ENCODE data around the gene CNTF. TPM values are rescaled to one million over a fixed set of nuclear protein-coding genes. Genes with fewer than 3 reads are reported as not detected.

Gene CNTF
- total RNA-seq, 1 donor = 1.4 TPM

GRCh38 chr11:58649623-58650022 lies 27.2 kb downstream of the CNTF start:
- no peak overlapping the region for H3K4me2 ChIP-seq (ENCODE audit: insufficient read depth, low read length)
- H3K4me1 ChIP-seq (ENCODE audit: insufficient read depth, low read length) = no peaks in the 10 kb centered on the region
- H3K4me3 ChIP-seq (ENCODE audit: insufficient read depth, low read length) = no peak overlapping the region
- no peak for DNase-seq (ENCODE audit: insufficient read length, low spot score, missing footprints)
- no peaks in the 10 kb centered on the region for H3K36me3 ChIP-seq (ENCODE audit: insufficient read depth, low read length)
- no peak overlapping the region for H2AFZ ChIP-seq (ENCODE audit: low read length)
- H3K27me3 ChIP-seq (ENCODE audit: insufficient read depth, low read length) = no peaks in the 10 kb centered on the region
- H3K27ac ChIP-seq (ENCODE audit: low read depth, low read length) = no peak overlapping the region
- H3K79me2 ChIP-seq (ENCODE audit: insufficient read depth, low read length) = no peaks in the 10 kb centered on the region
- no peaks in the 10 kb centered on the region for H4K20me1 ChIP-seq (ENCODE audit: insufficient read depth, low read length)
- no peak for TF ChIP-seq CTCF (IDR thresholded peaks at IDR 0.05; ENCODE audit: extremely low read depth, low read depth, low read length)
- peaks cover 4% of the 10 kb centered on the region for H3K9me3 ChIP-seq (ENCODE audit: low read depth, low read length)

- Histone ChIP-seq H3K4me2 (ENCODE audit: insufficient read depth, low read length) (no peak overlapping the region), H3K9me3 (ENCODE audit: low read depth, low read length) (no peaks in the 10 kb centered on the region), H3K4me3 (ENCODE audit: insufficient read depth, low read length) (no peak overlapping the region), H3K36me3 (ENCODE audit: insufficient read depth, low read length) (no peaks in the 10 kb centered on the region), H3K79me2 (ENCODE audit: insufficient read depth, low read length) (no peaks in the 10 kb centered on the region), H2AFZ (ENCODE audit: low read length) (no peak overlapping the region), H3K27ac (ENCODE audit: low read depth, low read length) (no peak overlapping the region), H4K20me1 (ENCODE audit: insufficient read depth, low read length) (no peaks in the 10 kb centered on the region), H3K4me1 (ENCODE audit: insufficient read depth, low read length) (no peaks in the 10 kb centered on the region), H3K27me3 (ENCODE audit: insufficient read depth, low read length) (no peaks in the 10 kb centered on the region)
- DNase-seq (ENCODE audit: insufficient read length, low spot score, missing footprints) = no peak
- no peak for TF ChIP-seq CTCF (IDR thresholded peaks at IDR 0.05; ENCODE audit: extremely low read depth, low read depth, low read length)
These were observed 28.0 kb downstream of the CNTF start for GRCh38 chr11:58650496-58650895.

GRCh38 chr11:58652726-58653280 lies 30.3 kb downstream of the CNTF start:
- no peak for TF ChIP-seq CTCF (IDR thresholded peaks at IDR 0.05; ENCODE audit: extremely low read depth, low read depth, low read length)
- H3K4me1 ChIP-seq (ENCODE audit: insufficient read depth, low read length) = no peaks in the 10 kb centered on the region

GRCh38 chr11:58654079-58654907 lies 31.8 kb downstream of the CNTF start:
- no peaks in the 10 kb centered on the region for H3K27me3 ChIP-seq (ENCODE audit: insufficient read depth, low read length)
- H3K4me1 ChIP-seq (ENCODE audit: insufficient read depth, low read length) = no peaks in the 10 kb centered on the region
- H3K27ac ChIP-seq (ENCODE audit: low read depth, low read length) = no peak overlapping the region
- H3K4me2 ChIP-seq (ENCODE audit: insufficient read depth, low read length) = no peak overlapping the region
- H2AFZ ChIP-seq (ENCODE audit: low read length) = no peak overlapping the region
- no peaks in the 10 kb centered on the region for H4K20me1 ChIP-seq (ENCODE audit: insufficient read depth, low read length)
- TF ChIP-seq CTCF (IDR thresholded peaks at IDR 0.05; ENCODE audit: extremely low read depth, low read depth, low read length) = peak; percentile 99
- no peaks in the 10 kb centered on the region for H3K9me3 ChIP-seq (ENCODE audit: low read depth, low read length)
- H3K79me2 ChIP-seq (ENCODE audit: insufficient read depth, low read length) = no peaks in the 10 kb centered on the region
- no peak overlapping the region for H3K4me3 ChIP-seq (ENCODE audit: insufficient read depth, low read length)
- peak; percentile 92 for DNase-seq (ENCODE audit: insufficient read length, low spot score, missing footprints)
- no peaks in the 10 kb centered on the region for H3K36me3 ChIP-seq (ENCODE audit: insufficient read depth, low read length)

More at GRCh38 chr11:58652726-58653280, 30.3 kb downstream of the CNTF start:
- Histone ChIP-seq H4K20me1 (ENCODE audit: insufficient read depth, low read length) (no peaks in the 10 kb centered on the region), H3K4me2 (ENCODE audit: insufficient read depth, low read length) (no peak overlapping the region), H3K4me3 (ENCODE audit: insufficient read depth, low read length) (no peak overlapping the region), H3K27ac (ENCODE audit: low read depth, low read length) (no peak overlapping the region), H3K27me3 (ENCODE audit: insufficient read depth, low read length) (no peaks in the 10 kb centered on the region), H3K36me3 (ENCODE audit: insufficient read depth, low read length) (no peaks in the 10 kb centered on the region), H3K9me3 (ENCODE audit: low read depth, low read length) (no peaks in the 10 kb centered on the region), H2AFZ (ENCODE audit: low read length) (no peak overlapping the region), H3K79me2 (ENCODE audit: insufficient read depth, low read length) (no peaks in the 10 kb centered on the region)
- no peak for DNase-seq (ENCODE audit: insufficient read length, low spot score, missing footprints)

All from osteoblast (primary cell).